ENCODE data around the gene SYNCRIP.

GRCh38 chr6:85592033-85592432 is 50.7 kb downstream of the SYNCRIP start:
- TF ChIP-seq CTCF (IDR thresholded peaks at IDR 0.05; ENCODE audit: poor library complexity) (no peak), EZH2phosphoT487 (IDR thresholded peaks at IDR 0.05; ENCODE audit: low read depth, severe bottlenecking, unreplicated experiment) (no peak)
